Endodermal cell (in vitro differentiated cells): ENCODE results near the gene NUDT6. TPM values are rescaled to one million over a fixed set of nuclear protein-coding genes. Genes with fewer than 3 reads are reported as not detected.

Source experiments
- DNase-seq: peaks from one replicate; pipeline ENCODE4 v3.0.0-alpha.2; 2017
- H3K27ac ChIP-seq: 2 replicates; pipeline ENCODE4 v1.5.1; 2013; ENCODE audit warnings: mild to moderate bottlenecking, low read depth, low read length, moderate library complexity
- H3K27me3 ChIP-seq: 2 replicates; pipeline ENCODE4 v1.6.1; 2013; ENCODE audit warnings: mild to moderate bottlenecking, low read length, moderate library complexity; ENCODE audit not compliant: insufficient read depth, control insufficient read depth, poor library complexity, severe bottlenecking
- H3K36me3 ChIP-seq: 2 replicates; pipeline ENCODE4 v1.7.0; 2013; ENCODE audit warnings: mild to moderate bottlenecking, low read length, moderate library complexity; ENCODE audit not compliant: control insufficient read depth, insufficient read depth
- H3K4me1 ChIP-seq: one replicate; pipeline ENCODE4 v1.7.0; 2013; ENCODE audit warnings: low read length; ENCODE audit not compliant: control insufficient read depth, insufficient read depth
- H3K4me3 ChIP-seq: 2 replicates; pipeline ENCODE4 v1.5.1; 2013; ENCODE audit warnings: mild to moderate bottlenecking, low read length, moderate library complexity
- H3K9ac ChIP-seq: 2 replicates; pipeline ENCODE4 v1.6.1; 2013; ENCODE audit warnings: mild to moderate bottlenecking, low read length, moderate library complexity; ENCODE audit not compliant: poor library complexity, severe bottlenecking; ENCODE audit errors: extremely low read depth
- H3K9me3 ChIP-seq: 2 replicates; pipeline ENCODE4 v1.6.1; 2013; ENCODE audit warnings: mild to moderate bottlenecking, low read length, moderate library complexity; ENCODE audit not compliant: control insufficient read depth
- H3K27ac Mint-ChIP-seq: 2 replicates; pipeline ENCODE4 v1.8.0; 2020; ENCODE audit warnings: mixed read lengths
- H3K27me3 Mint-ChIP-seq: 2 replicates; pipeline ENCODE4 v1.8.0; 2021; ENCODE audit warnings: mild to moderate bottlenecking, mixed read lengths; ENCODE audit not compliant: insufficient read depth
- H3K36me3 Mint-ChIP-seq: 2 replicates; pipeline ENCODE4 v1.8.0; 2020; ENCODE audit warnings: low read depth, mixed read lengths
- H3K4me1 Mint-ChIP-seq: 2 replicates; pipeline ENCODE4 v1.8.0; 2020; ENCODE audit warnings: mixed read lengths
- H3K4me3 Mint-ChIP-seq: 2 replicates; pipeline ENCODE4 v1.8.0; 2020; ENCODE audit warnings: mild to moderate bottlenecking, moderate library complexity, mixed read lengths
- H3K9me3 Mint-ChIP-seq: 2 replicates; pipeline ENCODE4 v1.8.0; 2020; ENCODE audit warnings: mild to moderate bottlenecking, mixed read lengths
- CTCF ChIP-seq: fragments of 200-600 bp; sonication (generic); conservative IDR thresholded peaks from 2 replicates; pipeline ENCODE4 v1.5.0; 2021; ENCODE audit warnings: antibody characterized with exemption, mild to moderate bottlenecking
- whole genome bisulfite sequencing, 2 experiments: methylation state at CpG; one replicate each; pipeline versions ENCODE4 v1.1.5 to v1.1.7; 2013; ENCODE audit warnings: missing lambda C conversion rate in 2 of 2, mixed read lengths in 1 of 2; ENCODE audit not compliant: insufficient coverage in 1 of 2, insufficient read length in 1 of 2; 5-methylcytosine and 5-hydroxymethylcytosine counted together
- total RNA-seq, 2 donors: library from RNA; stranded (reverse); fragmentation: NEBNext Ultra II Directional in 1 of 2; extraction: Animal tissue kit (Norgen Biotek cat#: 25700) in 1 of 2; gene quantifications; 2 replicates in 1 of 2; 3 replicates in 1 of 2; pipeline ENCODE4 v1.2.1, GENCODE V29; 2021

The NUDT6 gene
- total RNA-seq, 2 donors from 2014 or later: 5.8 to 11.6 TPM

GRCh38 chr4:122914292-122914904, 8.0 kb downstream of the NUDT6 start:
- Histone ChIP-seq H3K4me3 (no peak overlapping the region), H3K9me3 (no peaks in the 10 kb centered on the region), H3K4me1 (no peaks in the 10 kb centered on the region), H3K27me3 (no peaks in the 10 kb centered on the region), H3K9ac (no peak overlapping the region), H3K36me3 (no peaks in the 10 kb centered on the region), H3K27ac (no peak overlapping the region)
- WGBS, 2 experiments: 58% methylated on average over 3 of the region's 4 CpGs; no CpG with 5 or more reads in 1 of the 2 experiments
- no peak for TF ChIP-seq CTCF
- H3K27ac Mint-ChIP-seq: no peak overlapping the region
- DNase-seq: no peak
- H3K27me3 Mint-ChIP-seq: no peaks in the 10 kb centered on the region
- no peaks in the 10 kb centered on the region for H3K36me3 Mint-ChIP-seq
- no peaks in the 10 kb centered on the region for H3K9me3 Mint-ChIP-seq
- no peak overlapping the region for H3K4me3 Mint-ChIP-seq
- H3K4me1 Mint-ChIP-seq: peaks cover 7% of the 10 kb centered on the region

- no peaks in the 10 kb centered on the region for H3K27me3 ChIP-seq
- Mint-ChIP-seq H3K4me1 (peaks cover 9% of the 10 kb centered on the region), H3K27ac (no peak overlapping the region), H3K27me3 (no peaks in the 10 kb centered on the region), H3K9me3 (no peaks in the 10 kb centered on the region), H3K36me3 (no peaks in the 10 kb centered on the region), H3K4me3 (no peak overlapping the region)
- no peak for TF ChIP-seq CTCF
- no peaks in the 10 kb centered on the region for H3K9me3 ChIP-seq
- no peaks in the 10 kb centered on the region for H3K36me3 ChIP-seq
- no peak overlapping the region for H3K9ac ChIP-seq
- no peaks in the 10 kb centered on the region for H3K4me1 ChIP-seq
- 89 to 100% methylated on average over 1 of the region's 1 CpG for whole genome bisulfite sequencing, 2 experiments
- no peak overlapping the region for H3K4me3 ChIP-seq
- no peak for DNase-seq
- no peak overlapping the region for H3K27ac ChIP-seq
Observed at GRCh38 chr4:122912810-122913575, 9.4 kb downstream of the NUDT6 start.

- H3K36me3 ChIP-seq: no peaks in the 10 kb centered on the region
- DNase-seq: no peak
- no peak for TF ChIP-seq CTCF
- no peaks in the 10 kb centered on the region for H3K9me3 ChIP-seq
- Mint-ChIP-seq H3K9me3 (no peaks in the 10 kb centered on the region), H3K27ac (no peak overlapping the region), H3K27me3 (no peaks in the 10 kb centered on the region), H3K4me3 (no peak overlapping the region), H3K36me3 (no peaks in the 10 kb centered on the region), H3K4me1 (peaks cover 9% of the 10 kb centered on the region)
- no peaks in the 10 kb centered on the region for H3K27me3 ChIP-seq
- H3K9ac ChIP-seq: no peak overlapping the region
- H3K27ac ChIP-seq: no peak overlapping the region
- WGBS, 2 experiments: 92% methylated on average over 1 of the region's 1 CpG
- no peak overlapping the region for H3K4me3 ChIP-seq
- H3K4me1 ChIP-seq: no peaks in the 10 kb centered on the region
Observed at GRCh38 chr4:122911588-122911987, 10.8 kb downstream of the NUDT6 start.
